Activated gamma-delta T cell treated with Interleukin-2 at 50 U/mL for 16 hours (primary cell): Measurements from ENCODE around the gene RNU6-9.
"Not testable (repeated sequence)": the region's sequence is repeated elsewhere in the genome, so short reads cannot be mapped to it uniquely, and the experiment has no call there.

ENCODE experiments used
- DNase-seq: peaks from one replicate; pipeline ENCODE4 v3.0.0-alpha.2; 2020

RNU6-9 gene

DNA sequence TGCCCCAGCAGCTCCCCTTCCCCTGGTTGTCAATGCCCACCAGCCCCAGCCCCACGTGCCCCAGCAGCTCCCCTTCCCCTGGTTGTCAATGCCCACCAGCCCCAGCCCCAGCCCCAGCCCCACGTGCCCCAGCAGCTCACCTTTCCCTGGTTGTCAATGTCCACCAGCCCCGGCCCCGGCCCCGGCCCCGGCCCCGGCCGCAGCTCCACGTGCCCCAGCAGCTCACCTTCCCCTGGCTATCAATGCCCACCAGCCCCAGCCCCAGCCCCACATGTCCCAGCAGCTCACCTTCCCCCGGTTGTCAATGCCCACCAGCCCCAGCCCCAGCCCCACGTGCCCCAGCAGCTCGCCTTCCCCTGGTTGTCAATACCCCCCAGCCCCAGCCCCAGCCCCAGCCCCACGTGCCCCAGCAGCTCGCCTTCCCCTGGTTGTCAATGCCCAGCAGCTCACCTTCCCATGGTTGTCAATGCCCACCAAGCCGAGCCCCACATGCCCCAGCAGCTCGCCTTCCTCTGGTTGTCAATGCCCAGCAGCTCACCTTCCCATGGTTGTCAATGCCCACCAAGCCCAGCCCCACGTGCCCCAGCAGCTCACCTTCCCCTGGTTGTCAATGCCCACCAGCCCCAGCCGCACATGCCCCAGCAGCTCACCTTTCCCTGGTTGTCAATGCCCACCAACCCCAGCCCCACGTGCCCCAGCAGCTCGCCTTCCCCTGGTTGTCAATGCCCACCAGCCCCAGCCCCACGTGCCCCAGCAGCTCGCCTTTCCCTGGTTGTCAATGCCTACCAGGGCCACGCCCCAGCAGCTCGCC is 14.3 kb upstream of the RNU6-9 start:
- DNase-seq, result not testable (repeated sequence)

- no peak for DNase-seq
Measured at GRCh38 chr19:879711-880438, 13.4 kb upstream of the RNU6-9 start.

GRCh38 chr19:881385-882071 is 11.8 kb upstream of the RNU6-9 start:
- DNase-seq, result no peak

DNA sequence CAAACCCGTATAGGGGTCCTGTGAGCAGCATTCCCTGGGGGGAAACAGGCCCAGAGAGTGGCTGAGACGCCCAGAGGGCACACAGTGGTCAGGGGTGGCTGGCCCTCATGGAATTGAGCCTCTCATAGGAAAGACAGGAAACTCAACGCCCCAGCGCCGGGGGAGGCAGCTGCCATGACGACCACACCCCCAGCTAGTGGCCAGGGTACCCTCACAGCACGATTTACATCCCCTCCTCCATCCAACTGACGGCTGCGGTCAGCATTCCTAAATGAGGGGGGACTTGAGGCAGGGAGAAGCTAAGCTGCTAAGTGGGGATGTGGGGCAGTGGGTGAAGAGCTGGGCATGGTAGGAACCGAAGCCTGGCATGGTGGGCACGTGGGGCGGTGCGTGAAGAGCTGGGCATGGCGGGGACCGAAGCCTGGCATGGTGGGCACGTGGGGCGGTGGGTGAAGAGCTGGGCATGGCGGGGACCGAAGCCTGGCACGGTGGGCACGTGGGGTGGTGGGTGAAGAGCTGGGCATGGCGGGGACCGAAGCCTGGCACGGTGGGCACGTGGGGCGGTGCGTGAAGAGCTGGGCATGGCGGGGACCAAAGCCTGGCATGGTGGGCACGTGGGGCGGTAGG is 10.3 kb upstream of the RNU6-9 start:
- no peak for DNase-seq

DNA sequence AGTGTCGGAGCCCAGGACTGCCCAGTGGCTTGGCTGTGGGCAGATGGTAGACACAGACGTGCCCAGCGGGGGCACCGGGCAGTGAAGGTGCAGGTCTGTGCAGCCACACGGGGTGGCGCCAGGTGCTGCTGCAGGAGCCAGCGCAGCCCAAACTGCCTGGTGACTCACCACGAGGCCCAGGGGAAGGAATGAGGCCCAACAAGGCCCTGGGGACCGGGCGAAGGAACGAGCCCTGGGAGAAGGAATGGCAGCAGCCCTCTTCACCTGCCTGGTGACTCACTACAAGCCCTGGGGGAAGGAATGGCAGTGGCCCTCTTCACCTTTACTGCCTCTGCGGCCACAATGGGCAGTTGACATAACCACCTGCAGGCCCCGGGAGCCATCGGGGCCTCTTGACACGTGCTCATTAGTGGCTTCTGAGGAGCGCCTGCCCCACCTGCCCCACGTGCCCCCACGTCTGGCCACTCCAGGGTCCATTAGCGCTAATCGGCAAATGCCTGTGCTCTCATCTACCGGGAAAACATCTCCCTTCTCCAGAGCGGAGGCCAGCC is 9.5 kb upstream of the RNU6-9 start:
- no peak for DNase-seq

- DNase-seq, result no peak
Measured at GRCh38 chr19:884420-885211, 8.7 kb upstream of the RNU6-9 start.

- no peak for DNase-seq
Measured at GRCh38 chr19:885536-886224, 7.6 kb upstream of the RNU6-9 start.

DNA sequence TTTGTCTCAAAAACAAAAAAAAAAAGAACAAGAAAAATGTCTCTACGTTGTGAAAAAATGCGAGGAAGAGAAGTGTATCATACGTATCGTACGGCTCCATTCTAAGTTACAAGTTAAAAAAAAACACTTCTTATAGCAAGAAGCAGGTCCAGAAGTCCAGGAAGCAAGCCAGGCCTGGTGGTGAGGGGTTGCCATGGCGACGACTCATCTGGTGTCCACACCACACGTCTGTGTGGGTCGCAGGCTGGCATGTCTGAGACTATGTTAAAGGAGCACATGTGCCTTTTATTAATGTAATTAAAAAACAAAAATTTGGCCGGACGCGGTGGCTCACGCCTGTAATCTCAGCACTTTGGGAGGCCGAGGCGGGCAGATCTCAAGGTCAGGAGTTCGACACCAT is 6.2 kb upstream of the RNU6-9 start:
- no peak for DNase-seq

GRCh38 chr19:887599-887998 is 5.7 kb upstream of the RNU6-9 start:
- DNase-seq, result no peak

DNA sequence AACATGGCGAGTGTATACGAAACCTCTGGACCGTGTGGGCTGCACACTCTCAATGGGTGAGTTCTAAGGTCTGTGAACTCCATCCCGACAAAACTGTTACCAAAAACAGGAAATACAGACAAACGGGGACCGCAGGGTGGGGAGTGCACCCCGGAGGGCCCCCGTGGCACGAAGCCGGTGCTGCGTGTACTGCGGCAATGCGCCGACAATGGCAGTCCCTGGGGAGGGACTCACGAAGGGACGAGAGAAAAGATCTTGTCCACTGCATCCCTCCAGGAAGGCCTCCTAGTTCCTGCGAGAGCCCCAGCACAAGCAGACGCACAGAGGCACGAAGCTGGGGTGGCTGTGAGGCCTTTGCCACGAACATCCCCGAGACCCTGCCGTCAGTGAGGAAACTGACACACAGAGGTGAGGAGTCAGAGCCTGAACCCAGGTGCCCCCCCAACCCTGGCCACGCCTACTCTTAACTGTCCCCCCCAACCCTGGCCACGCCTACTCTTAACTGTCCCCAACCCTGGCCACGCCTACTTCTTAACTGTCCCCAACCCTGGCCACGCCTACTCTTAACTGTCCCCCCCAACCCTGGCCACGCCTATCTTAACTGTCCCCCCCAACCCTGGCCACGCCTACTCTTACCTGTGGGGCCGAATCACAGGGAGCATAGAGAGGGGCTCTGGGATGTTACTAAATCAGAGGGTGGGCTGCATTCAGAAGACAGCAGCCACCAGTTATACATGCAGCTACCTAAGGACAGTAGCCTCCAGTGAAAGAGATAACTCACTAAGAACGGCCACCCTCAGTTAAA is 4.5 kb upstream of the RNU6-9 start:
- peak; percentile 51 for DNase-seq

GRCh38 chr19:889662-890295 is 3.5 kb upstream of the RNU6-9 start:
- DNase-seq, result no peak

DNA sequence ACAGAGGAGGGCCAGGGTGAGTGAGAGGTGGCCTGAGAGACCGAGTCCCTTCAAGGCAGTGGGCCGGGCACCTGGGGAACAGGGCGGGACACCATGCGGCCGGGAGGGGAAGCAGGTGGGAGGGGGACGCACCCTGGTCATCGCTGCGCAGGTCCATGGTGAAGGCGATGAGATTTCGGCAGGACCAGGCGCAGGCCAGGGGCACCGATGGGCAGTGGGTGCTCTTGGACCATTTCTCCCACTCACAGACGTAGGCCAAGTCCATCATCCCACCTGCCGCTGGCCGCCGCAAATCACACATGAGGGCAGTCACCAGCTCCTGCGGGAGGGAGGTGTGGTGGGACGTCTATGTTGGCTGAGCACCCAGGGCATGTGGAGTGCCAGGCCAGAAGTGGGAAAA is 2.5 kb upstream of the RNU6-9 start:
- DNase-seq, result no peak

DNA sequence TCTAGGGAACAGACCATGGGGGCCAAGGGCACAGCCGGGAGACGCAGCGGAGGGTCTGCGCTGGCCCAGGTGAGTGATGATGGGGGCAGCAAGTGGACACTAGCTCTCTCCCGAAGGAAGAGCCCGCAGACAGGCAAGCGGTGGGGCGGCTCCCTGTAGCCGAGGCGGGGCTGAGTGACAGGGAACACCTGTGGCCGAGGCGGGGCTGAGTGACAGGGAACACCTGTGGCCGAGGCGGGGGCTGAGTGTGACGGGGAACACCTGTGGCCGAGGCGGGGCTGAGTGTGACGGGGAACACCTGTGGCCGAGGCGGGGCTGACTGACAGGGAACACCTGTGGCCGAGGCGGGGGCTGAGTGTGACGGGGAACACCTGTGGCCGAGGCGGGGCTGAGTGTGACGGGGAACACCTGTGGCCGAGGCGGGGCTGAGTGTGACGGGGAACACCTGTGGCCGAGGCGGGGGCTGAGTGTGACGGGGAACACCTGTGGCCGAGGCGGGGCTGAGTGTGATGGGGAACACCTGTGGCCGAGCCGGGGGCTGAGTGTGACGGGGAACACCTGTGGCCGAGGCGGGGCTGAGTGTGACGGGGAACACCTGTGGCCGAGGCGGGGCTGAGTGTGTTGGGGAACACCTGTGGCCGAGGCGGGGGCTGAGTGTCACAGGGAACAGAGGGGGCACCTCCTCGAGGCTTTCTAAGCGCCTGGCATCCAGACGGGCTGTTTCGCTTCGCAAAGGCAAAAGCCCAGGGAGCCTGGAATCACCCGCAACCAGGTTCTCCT is 1.7 kb upstream of the RNU6-9 start:
- DNase-seq, result not testable (repeated sequence)

- peak; percentile 48 for DNase-seq
Measured at GRCh38 chr19:892243-892893, 916 bp upstream of the RNU6-9 start.

DNA sequence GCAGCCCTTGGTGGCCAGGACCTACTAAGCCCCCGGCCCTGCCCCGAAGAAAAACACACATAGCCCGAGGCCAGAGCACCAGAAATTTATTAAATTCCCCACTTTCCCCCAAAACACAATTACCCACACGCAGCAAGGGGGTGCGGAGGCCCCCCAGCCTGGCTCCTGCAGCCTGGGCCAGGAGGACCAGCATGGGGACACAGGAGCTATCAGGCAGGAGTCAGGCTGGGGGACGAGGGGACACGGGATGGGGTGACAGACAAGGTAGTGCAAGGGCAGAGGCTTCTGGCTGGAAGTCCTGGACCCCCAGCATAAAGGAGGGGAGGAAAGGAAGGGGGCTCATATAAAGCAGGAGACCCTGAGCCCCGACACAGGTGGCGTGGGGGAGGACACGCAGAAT is 3.1 kb downstream of the RNU6-9 start:
- DNase-seq, result no peak

GRCh38 chr19:896999-897398 is 3.7 kb downstream of the RNU6-9 start:
- no peak for DNase-seq

GRCh38 chr19:897442-898039 is 4.3 kb downstream of the RNU6-9 start:
- DNase-seq, result no peak

GRCh38 chr19:898663-899062 is 5.4 kb downstream of the RNU6-9 start:
- DNase-seq, result no peak
